CD8-positive, alpha-beta memory T cell (primary cell): ENCODE data around the gene LMO7. TPM values are rescaled to one million over a fixed set of nuclear protein-coding genes. Genes with fewer than 3 reads are reported as not detected.

Experiments
- CTCF ChIA-PET: fragments of 350-600 bp; sonication (Branson Sonifier 250); formaldehyde crosslinking; loops from one replicate; lab custom pipeline; 2021; ENCODE audit warnings: antibody characterized with exemption; lab: Charles Lee
- POLR2A ChIA-PET: fragments of 350-600 bp; sonication (Branson Sonifier 250); formaldehyde crosslinking; loops from one replicate; lab custom pipeline; 2021; ENCODE audit warnings: antibody characterized with exemption; lab: Charles Lee
- DNase-seq, 5 donors: peaks; one replicate each; pipeline versions ENCODE4 v3.0.0 to v3.0.0-alpha.2; 2020 to 2022; ENCODE audit warnings: mixed read lengths in 1 of 5
- H3K27ac ChIP-seq: one replicate; pipeline ENCODE4 v1.7.0; 2013; ENCODE audit warnings: low read depth, mild to moderate bottlenecking, low read length, moderate library complexity
- H3K27me3 ChIP-seq: 2 replicates; pipeline ENCODE4 v1.7.0; 2013; ENCODE audit warnings: low read length, mild to moderate bottlenecking; ENCODE audit not compliant: insufficient read depth, poor library complexity, severe bottlenecking
- H3K36me3 ChIP-seq: 2 replicates; pipeline ENCODE4 v1.7.0; 2013; ENCODE audit warnings: mild to moderate bottlenecking, low read length, moderate library complexity; ENCODE audit not compliant: insufficient read depth
- H3K4me1 ChIP-seq: 2 replicates; pipeline ENCODE4 v1.7.0; 2013; ENCODE audit warnings: mild to moderate bottlenecking, low read length, moderate library complexity; ENCODE audit not compliant: insufficient read depth
- H3K4me3 ChIP-seq: 2 replicates; pipeline ENCODE4 v1.7.0; 2013; ENCODE audit warnings: mild to moderate bottlenecking, low read length
- H3K9me3 ChIP-seq: 2 replicates; pipeline ENCODE4 v1.7.0; 2013; ENCODE audit warnings: mild to moderate bottlenecking, low read length
- H3K27ac Mint-ChIP-seq, 8 donors: one replicate each; pipeline ENCODE4 v1.8.0; 2020 to 2021; ENCODE audit warnings: mixed read lengths in 8 of 8, mild to moderate bottlenecking in 6 of 8, inconsistent platforms in 3 of 8, moderate library complexity in 3 of 8
- H3K27me3 Mint-ChIP-seq, 2 donors: one replicate each; pipeline ENCODE4 v1.8.0; 2020 to 2021; ENCODE audit warnings: mixed read lengths in 2 of 2, mild to moderate bottlenecking in 1 of 2, moderate library complexity in 1 of 2
- H3K36me3 Mint-ChIP-seq, 3 donors: one replicate each; pipeline ENCODE4 v1.8.0; 2020 to 2021; ENCODE audit warnings: mixed read lengths in 3 of 3, inconsistent platforms in 1 of 3, mild to moderate bottlenecking in 1 of 3
- H3K4me1 Mint-ChIP-seq, 3 donors: one replicate each; pipeline ENCODE4 v1.8.0; 2020 to 2021; ENCODE audit warnings: mixed read lengths in 3 of 3, inconsistent platforms in 1 of 3, mild to moderate bottlenecking in 1 of 3
- H3K4me3 Mint-ChIP-seq, 7 donors: one replicate each; pipeline ENCODE4 v1.8.0; 2020 to 2021; ENCODE audit warnings: mixed read lengths in 7 of 7, mild to moderate bottlenecking in 6 of 7, moderate library complexity in 4 of 7, inconsistent platforms in 2 of 7
- H3K9me3 Mint-ChIP-seq, 5 donors: one replicate each; pipeline ENCODE4 v1.8.0; 2020 to 2022; ENCODE audit warnings: mixed read lengths in 5 of 5, mild to moderate bottlenecking in 3 of 5, moderate library complexity in 2 of 5, inconsistent platforms in 1 of 5
- polyA plus RNA-seq: library from polyadenylated mRNA; unstranded; fragments of 300-500 nt; fragmentation: Illumina TruSeq; gene quantifications from one replicate; pipeline ENCODE4 v1.2.3, GENCODE V29; 2021
- total RNA-seq, 2 experiments: library from RNA; stranded (reverse); gene quantifications; one replicate each; pipeline ENCODE4 v1.2.3, GENCODE V29; 2021

Gene LMO7
- total and polyA plus RNA-seq, 3 experiments from 2014 or later, result 4.6 to 4.9 (median 4.7) TPM

GRCh38 chr13:75872980-75873379, 236.8 kb downstream of the LMO7 start:
- Mint-ChIP-seq H3K36me3 (no peaks in the 10 kb centered on the region), H3K4me3 (no peak overlapping the region), H3K9me3 (no peaks in the 10 kb centered on the region), H3K4me1 (peaks cover 13 to 35% (median 31%) of the 10 kb centered on the region in 3 donors), H3K27ac (no peak overlapping the region), H3K27me3 (peaks cover 8 to 31% of the 10 kb centered on the region in 2 donors)
- DNase-seq, result no peak
- CTCF ChIA-PET, result interaction anchor here (2.3 to 6.2 kb wide), 2 partner anchors 177 to 1030 kb away, joined by 13 to 34 read pairs; no protein-coding TSS in a partner anchor
- no peak overlapping the region for H3K4me3 ChIP-seq
- POLR2A ChIA-PET, result no interaction called here
- peaks cover 24% of the 10 kb centered on the region for H3K4me1 ChIP-seq
- no peaks in the 10 kb centered on the region for H3K9me3 ChIP-seq
- H3K27me3 ChIP-seq, result no peaks in the 10 kb centered on the region
- H3K27ac ChIP-seq, result no peak overlapping the region
- no peaks in the 10 kb centered on the region for H3K36me3 ChIP-seq

- H3K4me3 Mint-ChIP-seq, result no peak overlapping the region
- POLR2A ChIA-PET, result no interaction called here
- H3K27ac ChIP-seq, result no peak overlapping the region
- no peaks in the 10 kb centered on the region for H3K9me3 Mint-ChIP-seq
- no peaks in the 10 kb centered on the region for H3K36me3 ChIP-seq
- no peak for DNase-seq
- peaks cover 13 to 35% (median 31%) of the 10 kb centered on the region in 3 donors for H3K4me1 Mint-ChIP-seq
- H3K27me3 Mint-ChIP-seq, result peaks cover 8 to 32% of the 10 kb centered on the region in 2 donors
- no peaks in the 10 kb centered on the region for H3K27me3 ChIP-seq
- H3K9me3 ChIP-seq, result no peaks in the 10 kb centered on the region
- H3K4me3 ChIP-seq, result no peak overlapping the region
- CTCF ChIA-PET, result interaction anchor here (1.4 to 6.2 kb wide), 3 partner anchors 178 to 1029 kb away, joined by 3 to 34 read pairs (median 13); no protein-coding TSS in a partner anchor
- no peaks in the 10 kb centered on the region for H3K36me3 Mint-ChIP-seq
- H3K4me1 ChIP-seq, result peaks cover 24% of the 10 kb centered on the region
- no peak overlapping the region for H3K27ac Mint-ChIP-seq
Measured at GRCh38 chr13:75873494-75873893, 237.4 kb downstream of the LMO7 start.

- H3K27me3 Mint-ChIP-seq, result peaks cover 2 to 22% of the 10 kb centered on the region in 2 donors
- no peak overlapping the region for H3K27ac Mint-ChIP-seq
- no peaks in the 10 kb centered on the region for H3K9me3 Mint-ChIP-seq
- Histone ChIP-seq H3K27me3 (no peaks in the 10 kb centered on the region), H3K27ac (no peak overlapping the region), H3K36me3 (no peaks in the 10 kb centered on the region), H3K9me3 (no peaks in the 10 kb centered on the region), H3K4me3 (no peak overlapping the region), H3K4me1 (peaks cover 15% of the 10 kb centered on the region)
- peaks cover 8 to 25% (median 20%) of the 10 kb centered on the region in 3 donors for H3K4me1 Mint-ChIP-seq
- peak overlapping the region in 1 of 7 donors; percentile 24 for H3K4me3 Mint-ChIP-seq
- CTCF ChIA-PET, result interaction anchor here (0.7 to 6.2 kb wide), 6 partner anchors 14 to 1105 kb away, joined by 3 to 34 read pairs (median 4); no protein-coding TSS in a partner anchor
- DNase-seq, result no peak
- no peaks in the 10 kb centered on the region for H3K36me3 Mint-ChIP-seq
- POLR2A ChIA-PET, result no interaction called here
Measured at GRCh38 chr13:75875450-75875849, 239.3 kb downstream of the LMO7 start.

GRCh38 chr13:75876142-75877050, 240.3 kb downstream of the LMO7 start:
- no peak overlapping the region for H3K4me3 ChIP-seq
- DNase-seq, result peak in 4 of 5 donors; percentile 8 to 55 (median 42)
- peaks cover 2 to 22% of the 10 kb centered on the region in 2 donors for H3K27me3 Mint-ChIP-seq
- no peaks in the 10 kb centered on the region for H3K9me3 Mint-ChIP-seq
- peaks cover 6% of the 10 kb centered on the region for H3K4me1 ChIP-seq
- H3K36me3 Mint-ChIP-seq, result no peaks in the 10 kb centered on the region
- H3K36me3 ChIP-seq, result no peaks in the 10 kb centered on the region
- H3K4me3 Mint-ChIP-seq, result peak overlapping the region in 4 of 7 donors; percentile 5 to 66 (median 44)
- H3K27ac Mint-ChIP-seq, result peak overlapping the region in 1 of 8 donors; percentile 51
- H3K4me1 Mint-ChIP-seq, result peaks cover 7 to 17% (median 16%) of the 10 kb centered on the region in 3 donors
- H3K27me3 ChIP-seq, result no peaks in the 10 kb centered on the region
- no peaks in the 10 kb centered on the region for H3K9me3 ChIP-seq
- CTCF ChIA-PET, result interaction anchor here (0.7 to 6.2 kb wide), 13 partner anchors 8 to 1104 kb away, joined by 3 to 34 read pairs (median 4); no protein-coding TSS in a partner anchor
- POLR2A ChIA-PET, result no interaction called here
- no peak overlapping the region for H3K27ac ChIP-seq

GRCh38 chr13:75877071-75877470, 240.9 kb downstream of the LMO7 start:
- H3K4me1 ChIP-seq, result peaks cover 5% of the 10 kb centered on the region
- DNase-seq, result no peak
- Mint-ChIP-seq H3K27me3 (peaks cover 2 to 18% of the 10 kb centered on the region in 2 donors), H3K4me3 (no peak overlapping the region), H3K9me3 (no peaks in the 10 kb centered on the region), H3K36me3 (no peaks in the 10 kb centered on the region), H3K4me1 (peaks cover 7 to 17% (median 16%) of the 10 kb centered on the region in 3 donors), H3K27ac (no peak overlapping the region)
- POLR2A ChIA-PET, result no interaction called here
- CTCF ChIA-PET, result interaction anchor here (1.0 to 6.2 kb wide), 9 partner anchors 8 to 1104 kb away, joined by 3 to 34 read pairs (median 4); no protein-coding TSS in a partner anchor
- H3K27me3 ChIP-seq, result no peaks in the 10 kb centered on the region
- H3K27ac ChIP-seq, result no peak overlapping the region
- no peak overlapping the region for H3K4me3 ChIP-seq
- H3K36me3 ChIP-seq, result no peaks in the 10 kb centered on the region
- no peaks in the 10 kb centered on the region for H3K9me3 ChIP-seq

GRCh38 chr13:75879656-75880055, 243.5 kb downstream of the LMO7 start:
- peaks cover 7 to 17% (median 16%) of the 10 kb centered on the region in 3 donors for H3K4me1 Mint-ChIP-seq
- Histone ChIP-seq H3K27me3 (no peaks in the 10 kb centered on the region), H3K27ac (no peak overlapping the region), H3K4me3 (no peak overlapping the region), H3K36me3 (no peaks in the 10 kb centered on the region), H3K9me3 (no peaks in the 10 kb centered on the region), H3K4me1 (peaks cover 5% of the 10 kb centered on the region)
- H3K36me3 Mint-ChIP-seq, result no peaks in the 10 kb centered on the region
- no peak for DNase-seq
- H3K9me3 Mint-ChIP-seq, result no peaks in the 10 kb centered on the region
- no peak overlapping the region for H3K4me3 Mint-ChIP-seq
- POLR2A ChIA-PET, result no interaction called here
- CTCF ChIA-PET, result no interaction called here
- H3K27me3 Mint-ChIP-seq, result peaks cover 2 to 16% of the 10 kb centered on the region in 2 donors
- no peak overlapping the region for H3K27ac Mint-ChIP-seq

- Mint-ChIP-seq H3K36me3 (no peaks in the 10 kb centered on the region), H3K9me3 (no peaks in the 10 kb centered on the region), H3K27me3 (peaks cover 2 to 17% of the 10 kb centered on the region in 2 donors), H3K4me3 (no peak overlapping the region), H3K4me1 (peaks cover 2 to 8% (median 5%) of the 10 kb centered on the region in 3 donors), H3K27ac (no peak overlapping the region)
- ChIA-PET CTCF (interaction anchor here (1.0 kb wide), 1 partner anchor 11 kb away, joined by 3 read pairs; no protein-coding TSS in a partner anchor), POLR2A (no interaction called here)
- H3K36me3 ChIP-seq, result no peaks in the 10 kb centered on the region
- H3K4me1 ChIP-seq, result peaks cover 1% of the 10 kb centered on the region
- H3K27ac ChIP-seq, result no peak overlapping the region
- no peaks in the 10 kb centered on the region for H3K27me3 ChIP-seq
- no peaks in the 10 kb centered on the region for H3K9me3 ChIP-seq
- H3K4me3 ChIP-seq, result no peak overlapping the region
- no peak for DNase-seq
Measured at GRCh38 chr13:75881109-75881775, 245.1 kb downstream of the LMO7 start.
